Measurements from ENCODE around the gene PLEKHG7. TPM values are rescaled to one million over a fixed set of nuclear protein-coding genes. Genes with fewer than 3 reads are reported as not detected.

PLEKHG7 gene
- total and polyA plus RNA-seq, 10 of the 15 experiments (the other 5 are each of a cell fraction or from before 2014, with no cell fraction given), result 0.16 to 1.3 (median 0.65) TPM; not detected in 1

GRCh38 chr12:92676710-92677109 lies 26.1 kb upstream of the PLEKHG7 start:
- Histone ChIP-seq H3K27me3 (replicated peaks in 1 of 2; ENCODE audit: control insufficient read depth in 2 of 2, insufficient read depth in 2 of 2, low read length in 1 of 2) (no peaks in the 10 kb centered on the region), H3K4me3 (no peak overlapping the region), H3K9me3 (replicated peaks; ENCODE audit: control insufficient read depth, insufficient read depth, low read length) (no peaks in the 10 kb centered on the region), H4K20me1 (ENCODE audit: control insufficient read depth, insufficient read depth) (no peaks in the 10 kb centered on the region), H2AFZ (ENCODE audit: control insufficient read depth, low read depth, low read length) (no peak overlapping the region), H3K27ac (ENCODE audit: control insufficient read depth, insufficient read depth) (no peak overlapping the region), H3K4me2 (ENCODE audit: control insufficient read depth, insufficient read depth) (no peak overlapping the region), H3K9ac (ENCODE audit: control insufficient read depth, insufficient read depth, low read length) (no peak overlapping the region), H3K4me1 (ENCODE audit: control insufficient read depth, insufficient read depth, low read length) (no peaks in the 10 kb centered on the region), H3K79me2 (ENCODE audit: control insufficient read depth, insufficient read depth, low read length) (no peaks in the 10 kb centered on the region), H3K36me3 (ENCODE audit: control insufficient read depth in 2 of 2, insufficient read depth in 2 of 2, low read length in 1 of 2) (no peaks in the 10 kb centered on the region)
- 24% methylated on average over 4 of the region's 4 CpGs for WGBS (ENCODE audit: insufficient coverage, insufficient replicate concordance, low lambda C conversion rate, missing lambda C conversion rate)
- BruUV-seq (replicated peaks), result no TSS peak
- RAD21 ChIA-PET (ENCODE audit: unreplicated experiment), result interaction anchor here (0.5 to 1.0 kb wide), 2 partner anchors 26 to 522 kb away, joined by 3 read pairs; partner anchors contain the start of gene PLEKHG7
- TF ChIP-seq SPI1 (IDR thresholded peaks at IDR 0.05; ENCODE audit: borderline replicate concordance, insufficient read depth, low read depth, low read length), result no peak
- TF ChIP-seq MTA2 (IDR thresholded peaks at IDR 0.05; ENCODE audit: low read depth), result no peak
- no peak for TF ChIP-seq CHD4 (IDR thresholded peaks at IDR 0.05)
- TF ChIP-seq CHD2 (IDR thresholded peaks at IDR 0.05; ENCODE audit: borderline replicate concordance, low read depth, low read length), result no peak
- TF ChIP-seq SREBF1 (IDR thresholded peaks at IDR 0.05; ENCODE audit: low read length), result no peak
- no peak for TF ChIP-seq WRNIP1 (IDR thresholded peaks at IDR 0.05; ENCODE audit: borderline replicate concordance, low read depth, low read length)
- TF ChIP-seq POLR2AphosphoS2 (IDR thresholded peaks at IDR 0.05; ENCODE audit: low read depth, low read length), result no peak
- no peak for TF ChIP-seq NFYA (IDR thresholded peaks at IDR 0.05; ENCODE audit: borderline replicate concordance, low read depth, low read length)
- CTCF ChIA-PET, result no interaction called here
- in situ Hi-C loops (cut with MboI) (no loop called here), intact Hi-C loops (cut with micrococcal nuclease; ENCODE audit: unreplicated experiment) (no loop called here)
- POLR2A ChIA-PET, result no interaction called here
- DNase-seq (ENCODE audit: low read depth, low spot score), result no peak
- FAIRE-seq, result no peak
- ATAC-seq, result peak; percentile 27
- SMC1A ChIA-PET (ENCODE audit: uncharacterized antibody, unreplicated experiment), result interaction anchor here (0.6 to 1.0 kb wide), 2 partner anchors 9 to 93 kb away, joined by 3 to 4 read pairs; no protein-coding TSS in a partner anchor

- no peak for FAIRE-seq
- POLR2A ChIA-PET, result no interaction called here
- TF ChIP-seq CTCF (IDR thresholded peaks at IDR 0.05 in 2 of 3, conservative IDR thresholded peaks at IDR 0.05 in 1 of 3; ENCODE audit: control insufficient read depth in 2 of 3, extremely low read depth in 1 of 3, insufficient read depth in 1 of 3, low read depth in 3 of 3, low read length in 3 of 3) (no peak), HSF1 (IDR thresholded peaks at IDR 0.05; ENCODE audit: low read depth, low read length) (no peak), PBX3 (IDR thresholded peaks at IDR 0.05; ENCODE audit: insufficient replicate concordance, low read depth, low read length) (no peak), SP1 (IDR thresholded peaks at IDR 0.05; ENCODE audit: low read depth, low read length) (no peak), GABPA (IDR thresholded peaks at IDR 0.05; ENCODE audit: low read depth) (no peak), RBBP5 (conservative IDR thresholded peaks at IDR 0.05) (no peak)
These were observed 12.2 kb upstream of the PLEKHG7 start for GRCh38 chr12:92690601-92691000.

More at GRCh38 chr12:92690601-92691000, 12.2 kb upstream of the PLEKHG7 start:
- DNase-seq (ENCODE audit: low read depth, low spot score) (no peak), ATAC-seq (no peak)
- ChIA-PET SMC1A (ENCODE audit: uncharacterized antibody, unreplicated experiment) (no interaction called here), CTCF (no interaction called here), RAD21 (ENCODE audit: unreplicated experiment) (no interaction called here)
- Histone ChIP-seq H3K27ac (ENCODE audit: control insufficient read depth, insufficient read depth) (no peak overlapping the region), H3K79me2 (ENCODE audit: control insufficient read depth, insufficient read depth, low read length) (no peaks in the 10 kb centered on the region), H3K9ac (ENCODE audit: control insufficient read depth, insufficient read depth, low read length) (no peak overlapping the region), H4K20me1 (ENCODE audit: control insufficient read depth, insufficient read depth) (no peaks in the 10 kb centered on the region), H2AFZ (ENCODE audit: control insufficient read depth, low read depth, low read length) (no peak overlapping the region), H3K36me3 (ENCODE audit: control insufficient read depth in 2 of 2, insufficient read depth in 2 of 2, low read length in 1 of 2) (no peaks in the 10 kb centered on the region), H3K4me1 (ENCODE audit: control insufficient read depth, insufficient read depth, low read length) (no peaks in the 10 kb centered on the region), H3K4me2 (ENCODE audit: control insufficient read depth, insufficient read depth) (no peak overlapping the region), H3K9me3 (replicated peaks; ENCODE audit: control insufficient read depth, insufficient read depth, low read length) (no peaks in the 10 kb centered on the region; the same call in 2 of the 3 replicates), H3K27me3 (replicated peaks in 1 of 2; ENCODE audit: control insufficient read depth in 2 of 2, insufficient read depth in 2 of 2, low read length in 1 of 2) (peaks cover 0 to 3% of the 10 kb centered on the region in 2 experiments; a peak in 1 of 4 replicates), H3K4me3 (no peak overlapping the region)
- intact Hi-C loops (cut with micrococcal nuclease; ENCODE audit: unreplicated experiment) (no loop called here), in situ Hi-C loops (cut with MboI) (no loop called here)
- no TSS peak for BruUV-seq (replicated peaks)
- 82% methylated on average over 1 of the region's 1 CpG for WGBS (ENCODE audit: insufficient coverage, insufficient replicate concordance, low lambda C conversion rate, missing lambda C conversion rate)
